H9 (cell line): ENCODE data around the gene UTP4. TPM values are rescaled to one million over a fixed set of nuclear protein-coding genes. Genes with fewer than 3 reads are reported as not detected.
A peak's percentile ranks its signal among the peaks of the same experiment; 100 is the strongest.

Source experiments
- DNase-seq: peaks from one replicate; pipeline ENCODE4 v3.0.0-alpha.2; 2017
- H2AFZ ChIP-seq: one replicate; pipeline ENCODE4 v1.6.1; 2013; ENCODE audit warnings: mild to moderate bottlenecking, low read length, control low read depth, moderate library complexity
- H2AK5ac ChIP-seq: 2 replicates; pipeline ENCODE4 v1.6.1; 2013; ENCODE audit warnings: low read length, control low read depth, mixed read lengths; ENCODE audit not compliant: insufficient read length
- H2BK120ac ChIP-seq: one replicate; pipeline ENCODE4 v1.6.1; 2013; ENCODE audit warnings: low read depth, mild to moderate bottlenecking, low read length, control low read depth, inconsistent platforms; ENCODE audit not compliant: poor library complexity, severe bottlenecking
- H2BK12ac ChIP-seq: 2 replicates; pipeline ENCODE4 v1.6.1; 2013; ENCODE audit warnings: low read length, control low read depth, mixed read lengths, low read depth; ENCODE audit not compliant: insufficient read length
- H2BK15ac ChIP-seq: 2 replicates; pipeline ENCODE4 v1.6.1; 2013; ENCODE audit warnings: low read depth, low read length, control low read depth
- H2BK20ac ChIP-seq: one replicate; pipeline ENCODE4 v1.6.1; 2013; ENCODE audit warnings: low read depth, mild to moderate bottlenecking, low read length, control low read depth, inconsistent platforms; ENCODE audit not compliant: poor library complexity, severe bottlenecking
- H2BK5ac ChIP-seq: 2 replicates; pipeline ENCODE4 v1.6.1; 2013; ENCODE audit warnings: low read length, control low read depth, mixed read lengths; ENCODE audit not compliant: insufficient read length
- H3K14ac ChIP-seq: 2 replicates; pipeline ENCODE4 v1.6.1; 2013; ENCODE audit warnings: low read length, control low read depth; ENCODE audit not compliant: insufficient read depth
- H3K18ac ChIP-seq: 2 replicates; pipeline ENCODE4 v1.6.1; 2013; ENCODE audit warnings: low read depth, mild to moderate bottlenecking, mixed read lengths, low read length, control low read depth; ENCODE audit not compliant: insufficient read length
- H3K23ac ChIP-seq: 2 replicates; pipeline ENCODE4 v1.6.1; 2013; ENCODE audit warnings: low read length, control low read depth, mixed read lengths, low read depth; ENCODE audit not compliant: insufficient read length
- H3K23me2 ChIP-seq: 2 replicates; pipeline ENCODE4 v1.6.1; 2013; ENCODE audit warnings: low read depth, mild to moderate bottlenecking, mixed read lengths, low read length, control low read depth; ENCODE audit not compliant: insufficient read length, poor library complexity, severe bottlenecking
- H3K27ac ChIP-seq: 2 replicates; pipeline ENCODE4 v1.5.1; 2013; ENCODE audit warnings: low read length, control low read depth, mixed read lengths, low read depth; ENCODE audit not compliant: insufficient read length
- H3K27me3 ChIP-seq: 2 replicates; pipeline ENCODE4 v1.6.1; 2013; ENCODE audit warnings: low read length, control low read depth, inconsistent platforms; ENCODE audit not compliant: insufficient read depth
- H3K4ac ChIP-seq: 2 replicates; pipeline ENCODE4 v1.6.1; 2013; ENCODE audit warnings: low read depth, mild to moderate bottlenecking, control low read depth, inconsistent platforms, low read length, moderate library complexity
- H3K4me1 ChIP-seq: 2 replicates; pipeline ENCODE4 v1.6.1; 2013; ENCODE audit warnings: low read length, control low read depth, inconsistent platforms; ENCODE audit not compliant: insufficient read depth
- H3K4me2 ChIP-seq: 2 replicates; pipeline ENCODE4 v1.6.1; 2013; ENCODE audit warnings: low read length, control low read depth, mixed read lengths; ENCODE audit not compliant: insufficient read length, insufficient read depth
- H3K56ac ChIP-seq: 2 replicates; pipeline ENCODE4 v1.6.1; 2013; ENCODE audit warnings: low read depth, mild to moderate bottlenecking, mixed read lengths, low read length, control low read depth; ENCODE audit not compliant: insufficient read length
- H3K79me1 ChIP-seq: 2 replicates; pipeline ENCODE4 v1.6.1; 2013; ENCODE audit warnings: low read depth, mild to moderate bottlenecking, moderate library complexity, low read length, control low read depth, inconsistent platforms; ENCODE audit not compliant: insufficient read depth, poor library complexity, severe bottlenecking
- H3K79me2 ChIP-seq: 2 replicates; pipeline ENCODE4 v1.6.1; 2013; ENCODE audit warnings: low read length, control low read depth, inconsistent platforms; ENCODE audit not compliant: insufficient read depth
- H3K9ac ChIP-seq: 2 replicates; pipeline ENCODE4 v1.6.1; 2013; ENCODE audit warnings: low read length, control low read depth, mixed read lengths; ENCODE audit not compliant: insufficient read length; ENCODE audit errors: extremely low read depth
- H3K9me3 ChIP-seq: one replicate; pipeline ENCODE4 v1.6.1; 2013; ENCODE audit warnings: low read depth, low read length, inconsistent platforms; ENCODE audit not compliant: control insufficient read depth
- H3T11ph ChIP-seq: one replicate; pipeline ENCODE4 v1.6.1; 2013; ENCODE audit warnings: mild to moderate bottlenecking, low read length, control low read depth, inconsistent platforms
- H4K20me1 ChIP-seq: one replicate; pipeline ENCODE4 v1.6.1; 2013; ENCODE audit not compliant: control insufficient read depth, insufficient read length, insufficient read depth
- H4K5ac ChIP-seq: 2 replicates; pipeline ENCODE4 v1.6.1; 2013; ENCODE audit warnings: low read depth, mild to moderate bottlenecking, mixed read lengths, low read length, control low read depth; ENCODE audit not compliant: insufficient read length
- H4K8ac ChIP-seq: replicated peaks from 2 replicates; pipeline ENCODE4 v1.6.1; 2013; ENCODE audit warnings: low read length, control low read depth, mixed read lengths, low read depth; ENCODE audit not compliant: insufficient read length
- H4K91ac ChIP-seq: 2 replicates; pipeline ENCODE4 v1.6.1; 2013; ENCODE audit warnings: low read depth, mild to moderate bottlenecking, moderate library complexity, mixed read lengths, low read length, control low read depth; ENCODE audit not compliant: insufficient read length
- H3K27ac Mint-ChIP-seq, 3 experiments: 2 replicates in 2 of 3; 3 replicates in 1 of 3; pipeline ENCODE4 v1.8.0; 2020 to 2021; ENCODE audit warnings: mixed read lengths in 3 of 3, mild to moderate bottlenecking in 1 of 3, moderate library complexity in 1 of 3
- H3K27me3 Mint-ChIP-seq: 2 replicates; pipeline ENCODE4 v1.8.0; 2021; ENCODE audit warnings: low read depth, mild to moderate bottlenecking, moderate library complexity, mixed read lengths
- H3K36me3 Mint-ChIP-seq, 3 experiments: 2 replicates in 2 of 3; 3 replicates in 1 of 3; pipeline ENCODE4 v1.8.0; 2020 to 2021; ENCODE audit warnings: low read depth in 3 of 3, mixed read lengths in 3 of 3; ENCODE audit not compliant: insufficient read depth in 1 of 3
- H3K4me1 Mint-ChIP-seq, 2 experiments: 2 replicates each; pipeline ENCODE4 v1.8.0; 2020; ENCODE audit warnings: mixed read lengths in 2 of 2
- H3K4me3 Mint-ChIP-seq, 2 experiments: 2 replicates in 1 of 2; 3 replicates in 1 of 2; pipeline ENCODE4 v1.8.0; 2020 to 2021; ENCODE audit warnings: mild to moderate bottlenecking in 2 of 2, mixed read lengths in 2 of 2, moderate library complexity in 1 of 2
- H3K9me3 Mint-ChIP-seq, 2 experiments: 2 replicates in 1 of 2; 3 replicates in 1 of 2; pipeline ENCODE4 v1.8.0; 2020; ENCODE audit warnings: mild to moderate bottlenecking in 2 of 2, mixed read lengths in 2 of 2, moderate library complexity in 1 of 2
- WGBS: extraction: QIAGEN DNeasy Blood & Tissue Kit; methylation state at CpG from one replicate; pipeline ENCODE4 v1.1.7; 2013; ENCODE audit warnings: missing lambda C conversion rate, low lambda C conversion rate, mixed read lengths; ENCODE audit not compliant: insufficient read length; ENCODE audit errors: extremely low coverage; 5-methylcytosine and 5-hydroxymethylcytosine counted together
- total RNA-seq: library from RNA; stranded (reverse); gene quantifications from 2 replicates; pipeline ENCODE4 v1.2.1, GENCODE V29; 2021
- TF ChIP-seq, protein P1 (sequence below): fragments of 200-600 bp; sonication (generic); conservative IDR thresholded peaks from 3 replicates; pipeline ENCODE4 v1.8.0; 2021; ENCODE audit warnings: antibody characterized with exemption, mild to moderate bottlenecking

The UTP4 gene
- total RNA-seq, 1 experiment from 2014 or later = 94.0 TPM

DNA sequence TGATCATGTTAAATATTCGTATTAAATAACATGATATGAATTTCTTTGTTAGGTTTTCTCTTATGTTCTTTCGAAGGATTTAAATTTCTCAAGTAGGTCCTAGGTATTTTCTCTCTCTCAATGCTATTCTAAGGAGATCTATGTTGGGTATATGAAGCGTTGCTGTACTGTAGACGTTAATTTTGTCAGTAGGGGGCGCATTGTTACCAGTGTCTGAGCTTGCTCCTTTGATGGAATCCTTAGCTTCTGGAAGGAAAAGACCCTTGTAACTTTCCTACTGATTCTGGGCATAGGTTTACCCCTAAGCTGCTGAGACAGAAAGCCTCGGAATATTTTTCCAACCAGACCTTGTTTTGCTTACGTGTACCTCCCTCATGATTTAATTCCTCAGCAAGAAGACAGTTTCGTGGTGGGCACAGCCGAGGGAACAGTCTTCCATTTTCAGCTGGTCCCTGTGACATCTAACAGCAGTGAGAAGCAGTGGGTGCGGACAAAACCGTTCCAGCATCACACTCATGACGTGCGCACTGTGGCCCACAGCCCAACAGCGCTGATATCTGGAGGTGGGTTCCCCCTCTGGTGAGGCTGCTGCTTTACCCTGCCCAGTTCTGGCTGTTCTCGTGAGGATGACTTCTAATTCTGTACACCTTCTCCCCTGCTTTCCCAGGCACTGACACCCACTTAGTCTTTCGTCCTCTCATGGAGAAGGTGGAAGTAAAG is 17.9 kb downstream of the UTP4 start:
- Histone ChIP-seq H3K27ac (no peak overlapping the region), H3K4ac (no peak overlapping the region), H3T11ph (no peak overlapping the region), H2BK5ac (no peak overlapping the region), H3K23ac (no peak overlapping the region), H2BK20ac (no peak overlapping the region), H2AFZ (no peak overlapping the region), H3K18ac (no peak overlapping the region), H3K9me3 (no peaks in the 10 kb centered on the region), H2BK15ac (no peak overlapping the region), H4K8ac (no peak overlapping the region), H3K4me2 (no peak overlapping the region), H4K20me1 (no peaks in the 10 kb centered on the region), H2BK12ac (no peak overlapping the region), H4K5ac (no peak overlapping the region), H3K79me1 (no peaks in the 10 kb centered on the region), H3K4me1 (no peaks in the 10 kb centered on the region), H3K23me2 (no peaks in the 10 kb centered on the region), H4K91ac (no peak overlapping the region), H2BK120ac (no peak overlapping the region), H3K27me3 (no peaks in the 10 kb centered on the region), H3K14ac (no peak overlapping the region), H2AK5ac (no peak overlapping the region), H3K56ac (no peak overlapping the region), H3K79me2 (no peaks in the 10 kb centered on the region), H3K9ac (no peak overlapping the region)
- Mint-ChIP-seq H3K4me1 (no peaks in the 10 kb centered on the region), H3K36me3 (peaks cover 49 to 79% (median 67%) of the 10 kb centered on the region in 3 experiments; a peak in 6 of 7 replicates), H3K27ac (peak overlapping the region; percentile 14 to 94 (median 24); a peak in 3 of 7 replicates), H3K27me3 (no peaks in the 10 kb centered on the region; the same call in 1 of the 2 replicates), H3K4me3 (no peak overlapping the region), H3K9me3 (no peaks in the 10 kb centered on the region)
- peak; percentile 48 for DNase-seq
- TF ChIP-seq, protein P1, sequence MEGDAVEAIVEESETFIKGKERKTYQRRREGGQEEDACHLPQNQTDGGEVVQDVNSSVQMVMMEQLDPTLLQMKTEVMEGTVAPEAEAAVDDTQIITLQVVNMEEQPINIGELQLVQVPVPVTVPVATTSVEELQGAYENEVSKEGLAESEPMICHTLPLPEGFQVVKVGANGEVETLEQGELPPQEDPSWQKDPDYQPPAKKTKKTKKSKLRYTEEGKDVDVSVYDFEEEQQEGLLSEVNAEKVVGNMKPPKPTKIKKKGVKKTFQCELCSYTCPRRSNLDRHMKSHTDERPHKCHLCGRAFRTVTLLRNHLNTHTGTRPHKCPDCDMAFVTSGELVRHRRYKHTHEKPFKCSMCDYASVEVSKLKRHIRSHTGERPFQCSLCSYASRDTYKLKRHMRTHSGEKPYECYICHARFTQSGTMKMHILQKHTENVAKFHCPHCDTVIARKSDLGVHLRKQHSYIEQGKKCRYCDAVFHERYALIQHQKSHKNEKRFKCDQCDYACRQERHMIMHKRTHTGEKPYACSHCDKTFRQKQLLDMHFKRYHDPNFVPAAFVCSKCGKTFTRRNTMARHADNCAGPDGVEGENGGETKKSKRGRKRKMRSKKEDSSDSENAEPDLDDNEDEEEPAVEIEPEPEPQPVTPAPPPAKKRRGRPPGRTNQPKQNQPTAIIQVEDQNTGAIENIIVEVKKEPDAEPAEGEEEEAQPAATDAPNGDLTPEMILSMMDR = peak; percentile 86
- no CpG with 5 or more reads among the region's 16 CpGs for WGBS
